HG03521 (cell line): Measurements from ENCODE around the gene CFAP251.
"Not testable (repeated sequence)": the region's sequence is repeated elsewhere in the genome, so short reads cannot be mapped to it uniquely, and the experiment has no call there.

Experiments
- ATAC-seq: cut with Tn5 transposase; IDR thresholded peaks from one replicate; pipeline ENCODE4 v1.9.1; 2021; ENCODE audit warnings: mild to moderate bottlenecking, moderate library complexity; ENCODE audit not compliant: unreplicated experiment

CFAP251 gene

DNA sequence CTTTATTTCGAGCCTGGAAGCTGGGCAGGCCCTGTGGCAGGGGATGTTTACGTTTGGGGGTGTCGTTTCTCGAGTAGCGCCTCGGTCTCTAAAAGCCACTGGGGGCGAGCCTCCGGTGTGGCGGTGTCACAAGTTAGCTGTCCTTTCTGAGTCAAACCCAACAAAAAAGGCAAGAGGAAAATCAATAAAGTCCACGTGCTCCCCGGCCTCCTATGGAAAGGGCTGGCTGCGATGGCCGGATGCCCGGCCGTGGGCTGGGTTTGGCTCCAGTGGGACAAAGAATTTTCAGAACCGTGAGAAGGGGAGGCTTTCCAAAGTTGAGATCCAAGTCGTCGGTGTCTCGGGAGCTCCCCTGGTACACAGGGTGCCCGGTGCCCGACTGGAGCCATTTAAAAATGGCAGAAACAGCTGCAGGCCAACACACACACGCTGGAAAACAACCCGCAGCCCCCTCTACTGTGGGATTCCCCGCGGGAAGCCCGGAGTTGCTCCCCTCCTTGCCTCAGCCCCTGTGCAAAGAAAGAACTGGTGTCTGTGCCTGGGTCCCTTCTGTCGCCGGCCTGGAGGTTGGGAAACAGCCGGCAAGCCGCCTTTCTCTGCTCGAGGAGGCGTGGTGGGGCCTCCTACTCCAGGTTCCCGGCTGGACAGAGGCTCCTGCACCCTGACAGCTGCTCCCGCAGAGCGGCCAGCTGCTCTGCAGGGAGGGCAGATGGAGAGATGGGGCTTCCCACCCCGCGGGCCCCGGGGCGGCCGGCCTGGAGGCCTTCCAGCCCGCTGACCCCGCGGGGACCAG lies 105.1 kb downstream of the CFAP251 start:
- ATAC-seq, result no peak

DNA sequence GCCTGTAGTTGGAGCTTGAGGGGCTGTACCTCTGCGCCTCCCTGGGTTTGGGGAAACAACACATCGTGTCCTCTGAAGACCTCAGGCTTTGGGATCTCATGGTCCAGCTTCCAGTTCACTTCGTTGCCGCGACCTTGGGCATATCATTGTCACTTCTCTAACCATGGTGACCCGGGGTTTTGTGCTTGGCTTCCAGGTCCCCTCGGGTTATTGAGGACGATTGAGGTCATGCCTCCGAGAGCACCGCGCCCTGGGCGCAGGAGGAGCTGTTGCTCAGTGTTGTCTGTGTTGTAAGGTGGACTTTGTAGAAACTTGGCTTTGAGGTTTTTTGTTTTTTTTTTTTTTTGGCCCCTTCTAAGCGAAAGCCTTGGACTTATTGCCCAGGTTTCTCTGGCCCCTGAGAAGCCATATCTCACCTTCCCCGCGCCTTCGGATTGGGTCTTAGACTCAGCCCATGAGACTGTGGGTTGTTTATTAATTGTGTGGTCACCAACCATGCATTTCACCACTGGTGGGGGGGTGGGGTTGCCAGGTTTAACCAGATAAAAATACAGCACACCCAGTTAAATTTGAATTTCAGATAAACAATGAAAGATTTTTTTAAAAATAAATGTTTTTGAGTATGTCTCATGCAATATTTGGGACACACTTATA lies 105.9 kb downstream of the CFAP251 start:
- no peak for ATAC-seq

DNA sequence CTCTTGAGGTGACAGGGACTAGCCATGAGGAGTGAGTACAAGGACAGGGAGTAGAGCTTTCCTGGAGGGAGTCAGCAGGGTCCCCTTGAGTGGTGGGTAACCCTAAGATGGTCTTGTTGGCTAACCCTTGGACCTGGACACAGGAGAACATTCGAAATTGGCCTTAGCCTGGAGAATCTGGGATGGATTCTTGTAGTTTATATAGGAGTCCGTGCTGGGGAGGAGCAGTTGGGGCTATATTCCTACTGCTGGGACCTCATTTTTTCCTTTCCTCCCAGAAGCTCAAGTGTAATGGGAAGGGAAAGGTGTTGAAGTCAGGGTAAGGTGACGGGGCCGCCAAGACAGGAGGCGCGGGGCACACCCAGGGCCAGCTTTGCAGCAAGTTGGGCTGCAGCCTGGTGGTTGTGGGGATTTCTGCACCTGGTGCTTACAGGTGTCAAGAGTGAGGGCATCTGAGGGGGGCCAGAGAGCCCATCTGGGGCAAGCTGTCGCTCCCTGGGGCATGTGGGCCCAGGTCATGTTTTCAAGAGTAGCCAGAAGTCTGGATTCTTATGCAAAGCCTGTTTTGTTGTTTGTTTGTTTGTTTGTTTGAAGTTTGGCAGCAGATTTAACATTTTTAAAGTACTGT lies 108.4 kb downstream of the CFAP251 start:
- ATAC-seq, result no peak

DNA sequence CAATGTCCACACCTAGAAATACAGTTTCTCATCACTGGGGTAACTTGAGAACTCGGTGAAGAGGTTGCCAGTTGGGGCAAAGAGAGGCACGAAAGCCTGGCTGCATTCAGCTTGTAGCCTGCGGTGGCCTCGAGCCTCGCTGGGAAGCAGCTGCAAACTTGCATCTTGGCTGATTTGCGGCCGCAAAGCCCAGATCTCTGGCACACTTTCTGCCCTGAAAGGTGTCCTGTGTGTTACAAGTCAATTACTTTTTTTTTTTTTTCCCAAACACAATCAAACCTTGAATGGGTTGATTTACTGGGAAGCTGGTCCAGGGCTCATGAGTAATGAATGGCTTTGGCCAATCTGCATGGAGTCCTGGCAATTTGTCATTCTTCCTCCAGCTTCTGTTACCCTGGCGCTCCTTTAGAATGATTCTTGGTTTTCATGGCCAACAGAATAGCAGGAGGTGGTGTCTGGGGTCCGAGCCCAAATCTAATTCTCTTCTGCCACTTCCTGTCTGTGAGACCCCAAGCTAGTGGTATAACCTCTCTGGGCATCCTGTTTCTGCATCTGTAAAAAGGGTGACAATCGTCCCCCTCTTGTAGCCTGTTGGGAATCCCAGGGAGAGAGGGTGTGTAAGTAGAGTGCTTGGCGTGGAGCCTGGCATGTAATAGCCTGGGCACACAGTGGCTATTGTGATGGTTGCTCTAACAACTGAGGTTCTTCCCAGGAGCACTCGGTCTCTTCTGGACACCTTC lies 109.9 kb downstream of the CFAP251 start:
- no peak for ATAC-seq

DNA sequence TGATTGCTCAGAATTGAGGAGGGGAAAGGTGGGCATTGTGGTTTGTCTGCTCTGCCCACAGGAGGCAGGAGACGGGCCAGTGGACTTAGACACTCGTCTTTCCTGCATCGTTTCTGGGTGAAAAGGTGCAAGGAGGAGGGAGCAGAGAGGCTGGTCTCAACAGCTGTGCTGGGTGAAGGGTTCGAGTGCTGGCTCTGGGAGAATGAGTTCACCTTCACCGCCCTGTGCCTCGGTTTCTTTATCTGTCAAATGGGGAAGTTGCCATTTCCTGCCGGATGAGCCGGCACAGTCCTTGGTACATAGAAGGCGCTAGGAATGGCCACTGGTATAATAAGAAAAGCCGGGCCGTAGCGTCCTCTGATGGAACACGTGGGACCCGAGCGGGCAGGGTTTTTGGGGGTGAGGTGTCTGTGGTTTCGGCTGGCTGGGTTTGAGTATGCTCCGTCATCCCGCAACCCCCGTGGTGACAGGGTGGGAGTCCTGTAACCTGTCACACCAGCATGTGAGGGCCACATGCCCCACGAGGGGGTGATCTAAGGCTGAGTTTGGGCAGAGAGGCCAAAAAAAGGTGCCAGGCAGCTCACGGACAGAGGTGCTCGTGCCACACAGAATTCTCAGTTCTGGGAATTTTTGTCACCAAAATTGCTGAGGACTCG lies 110.6 kb downstream of the CFAP251 start:
- no peak for ATAC-seq

DNA sequence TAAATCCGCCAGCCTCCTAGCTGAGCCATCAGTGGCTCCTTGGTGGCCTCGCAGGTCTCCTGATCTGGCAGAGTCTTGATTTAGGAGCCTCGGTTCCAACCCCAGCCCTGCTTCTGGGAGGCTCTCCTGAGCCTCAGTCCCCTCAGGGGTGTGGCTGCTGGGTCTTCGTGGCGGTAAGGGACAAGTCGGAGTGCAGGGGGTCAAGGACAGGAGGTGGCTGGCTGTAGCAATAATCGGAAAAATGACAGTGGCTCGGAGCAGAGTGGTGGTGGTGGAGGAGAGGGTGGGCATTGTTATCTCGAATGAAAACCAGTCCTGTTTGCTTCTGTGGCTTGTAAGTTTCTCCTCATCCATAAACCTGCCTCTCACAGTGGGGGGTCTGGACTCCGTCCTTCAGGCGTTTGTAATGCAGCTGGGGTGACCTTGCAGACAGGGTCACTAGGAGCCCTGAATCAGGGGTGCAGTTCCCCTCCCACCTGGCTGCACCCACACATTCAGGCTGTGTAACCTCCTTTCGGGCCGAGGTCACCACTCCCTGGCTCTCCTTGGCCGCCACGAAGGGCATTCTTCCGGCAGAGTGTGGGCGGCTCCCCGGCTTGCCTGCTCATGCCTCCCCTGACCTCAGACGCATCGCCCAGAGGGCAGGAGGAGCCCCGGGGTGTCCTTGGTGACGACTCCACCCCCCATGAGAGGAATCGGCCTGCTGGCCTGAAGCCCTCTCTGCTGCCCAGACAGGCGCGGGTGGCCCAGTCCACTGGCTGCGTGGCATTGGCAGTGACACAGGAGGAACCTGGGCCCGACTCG lies 111.4 kb downstream of the CFAP251 start:
- ATAC-seq, result no peak

DNA sequence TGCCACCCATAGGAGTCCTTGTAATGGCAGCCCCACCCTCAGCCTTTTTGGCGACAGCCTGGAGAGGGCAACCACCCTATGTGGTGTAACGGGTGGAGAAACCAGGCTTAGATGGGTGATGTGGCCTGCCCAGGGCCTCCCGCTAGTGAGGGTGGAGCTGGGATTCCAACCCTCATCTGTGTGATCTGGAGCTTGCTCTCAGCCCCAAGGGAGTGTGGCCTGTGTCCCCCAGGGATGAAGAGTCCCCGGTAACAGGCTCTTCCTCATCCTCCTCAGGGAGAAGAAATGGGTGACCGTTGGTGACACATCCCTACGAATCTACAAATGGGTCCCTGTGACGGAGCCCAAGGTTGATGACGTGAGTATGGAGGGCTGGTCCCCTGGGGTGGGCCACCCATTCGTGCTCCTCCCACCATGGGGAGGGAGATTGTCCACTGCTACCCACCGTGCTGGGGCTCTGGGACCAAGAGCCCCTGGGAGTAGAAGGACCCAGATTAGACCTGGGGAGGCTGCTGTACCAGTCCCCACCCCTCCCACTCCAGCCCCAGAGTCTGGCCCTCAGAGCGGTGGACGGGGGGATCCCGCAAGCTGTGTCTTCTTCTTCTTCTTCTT lies 112.1 kb downstream of the CFAP251 start:
- ATAC-seq, result no peak

DNA sequence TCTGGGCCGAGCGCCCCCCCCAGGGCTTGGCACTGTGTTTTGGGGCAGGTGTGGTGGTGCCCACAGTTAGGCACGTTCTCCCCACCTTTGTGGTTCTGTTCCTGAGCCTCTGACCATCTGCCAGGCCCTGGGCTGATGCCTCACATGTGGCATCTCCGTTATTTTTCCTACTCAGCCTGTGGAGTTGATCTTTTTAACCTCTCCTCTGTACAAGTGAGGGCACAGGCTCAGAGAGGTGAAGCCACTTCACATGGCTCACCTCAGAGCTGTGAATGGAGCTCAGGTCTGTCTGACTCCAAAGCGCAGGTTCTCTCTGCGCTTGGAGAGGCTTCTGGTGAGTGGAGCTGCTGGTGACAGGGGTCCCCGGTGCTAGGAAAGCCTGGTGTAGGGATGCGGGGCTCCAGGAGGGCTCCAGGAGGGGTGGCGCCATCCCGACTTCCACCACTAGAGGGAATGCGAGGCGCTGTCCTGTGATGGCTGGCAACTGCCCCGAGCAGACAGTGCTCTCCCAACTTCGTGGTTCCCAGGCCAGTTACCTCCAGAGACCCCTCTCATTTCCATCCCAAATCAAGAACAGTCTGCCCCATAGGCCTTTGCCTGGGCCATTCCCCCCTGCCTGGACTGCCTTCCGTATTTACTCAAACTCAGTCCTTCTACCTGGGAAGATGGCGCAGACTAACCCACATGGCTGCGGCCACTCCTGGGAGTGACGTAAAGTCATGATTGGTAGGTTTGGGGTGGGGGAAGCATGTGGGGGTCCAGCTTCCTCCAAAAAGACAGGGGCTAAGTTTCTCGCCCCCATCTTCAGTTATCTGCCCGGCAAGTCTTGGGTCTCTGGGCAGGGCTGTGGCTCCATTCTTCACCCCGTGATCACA lies 113.2 kb downstream of the CFAP251 start:
- no peak for ATAC-seq

DNA sequence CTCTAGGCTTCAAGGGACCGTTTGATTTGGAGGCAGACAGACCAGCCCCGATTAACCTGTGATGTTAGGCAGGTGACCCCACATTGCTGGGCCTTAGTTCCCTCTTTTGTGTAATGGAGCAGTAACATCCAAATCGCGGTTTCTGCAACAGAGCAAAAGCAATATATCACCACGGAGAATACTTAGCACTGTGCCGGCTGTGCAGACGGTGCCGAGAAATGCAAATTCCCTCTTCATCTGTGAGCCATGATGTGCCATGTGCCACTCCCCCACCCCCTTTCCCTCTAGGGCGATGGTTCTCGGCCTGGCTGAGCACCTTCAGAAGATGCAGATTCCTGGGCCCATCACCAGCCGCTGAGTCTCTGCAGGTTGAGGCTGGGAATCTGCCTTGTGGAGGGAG lies 114.2 kb downstream of the CFAP251 start:
- ATAC-seq, result no peak

DNA sequence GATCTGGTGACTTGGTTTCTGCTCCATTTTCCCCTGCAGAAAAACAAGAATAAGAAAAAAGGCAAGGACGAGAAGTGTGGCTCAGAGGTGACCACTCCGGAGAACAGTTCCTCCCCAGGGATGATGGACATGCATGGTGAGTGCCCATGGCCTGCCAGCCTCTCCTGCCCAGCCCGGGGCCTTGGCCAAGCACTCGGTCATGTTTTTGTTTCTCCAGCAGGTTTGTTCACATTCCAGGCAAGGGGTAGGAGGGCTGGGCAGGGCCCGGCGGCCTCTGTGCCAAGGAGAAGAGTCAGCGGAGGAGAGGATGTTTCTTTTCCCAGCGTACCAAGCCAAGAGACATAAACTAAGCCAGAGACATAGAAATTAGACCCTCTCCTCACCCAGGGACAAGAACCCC lies 116.9 kb downstream of the CFAP251 start:
- ATAC-seq, result no peak

DNA sequence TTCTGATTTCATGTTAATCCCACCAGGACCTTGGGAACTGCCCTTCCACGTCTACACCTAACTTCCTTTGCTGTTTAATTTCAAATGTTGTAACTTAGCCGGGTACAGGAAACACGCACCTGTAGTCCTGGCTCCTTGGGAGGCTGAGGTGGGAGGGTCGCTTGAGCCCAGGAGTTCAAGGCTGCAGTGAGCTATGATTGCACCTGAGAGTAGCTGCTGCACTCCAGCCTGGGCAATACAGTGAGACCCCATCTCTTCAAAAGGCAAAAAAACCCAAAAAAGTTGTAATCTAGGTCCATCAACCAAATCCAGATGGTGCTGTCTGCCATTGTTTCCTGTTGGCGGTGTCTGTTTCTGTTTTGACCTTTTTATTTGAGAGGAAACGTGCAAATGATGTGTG lies 117.8 kb downstream of the CFAP251 start:
- ATAC-seq, result no peak

DNA sequence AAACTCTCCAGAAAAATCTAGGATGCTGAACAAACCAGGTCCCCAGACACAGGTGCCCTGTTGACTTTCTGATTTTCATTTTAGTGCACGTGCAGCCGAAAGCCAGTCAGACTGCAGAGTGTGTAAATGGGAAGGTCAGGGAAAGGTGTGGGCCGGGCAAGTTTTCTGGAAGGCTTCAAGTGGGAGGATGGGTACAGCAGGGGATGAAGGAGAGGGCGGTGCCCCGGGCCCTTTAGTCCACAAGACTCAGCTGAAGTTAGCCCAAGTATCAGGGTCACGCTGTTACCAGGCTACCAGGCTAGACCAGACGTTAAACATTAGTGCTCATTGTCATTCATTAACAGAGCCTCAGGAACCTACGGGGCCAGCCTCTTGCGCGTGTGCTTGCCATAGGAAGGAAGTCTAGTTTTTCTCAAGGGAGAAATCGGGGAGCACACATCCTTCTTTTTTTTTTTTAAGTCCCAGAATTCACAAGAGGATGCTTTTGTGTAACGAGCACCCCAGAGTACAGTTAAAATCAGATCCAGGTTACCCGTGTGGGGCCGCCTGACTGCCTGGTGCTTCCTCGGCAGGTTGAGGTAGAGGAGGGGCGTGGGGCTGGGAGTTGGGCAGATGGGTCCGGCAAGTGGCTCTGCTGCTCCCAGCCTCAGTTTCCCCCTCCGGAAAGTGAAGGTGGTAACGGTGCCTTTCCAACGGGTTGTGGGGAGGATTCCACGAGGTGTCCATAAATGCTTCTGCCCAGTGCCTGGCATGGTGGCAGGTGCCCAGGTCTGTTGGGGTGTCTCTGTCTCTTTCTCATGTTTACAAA lies 122.4 kb downstream of the CFAP251 start:
- ATAC-seq, result no peak

DNA sequence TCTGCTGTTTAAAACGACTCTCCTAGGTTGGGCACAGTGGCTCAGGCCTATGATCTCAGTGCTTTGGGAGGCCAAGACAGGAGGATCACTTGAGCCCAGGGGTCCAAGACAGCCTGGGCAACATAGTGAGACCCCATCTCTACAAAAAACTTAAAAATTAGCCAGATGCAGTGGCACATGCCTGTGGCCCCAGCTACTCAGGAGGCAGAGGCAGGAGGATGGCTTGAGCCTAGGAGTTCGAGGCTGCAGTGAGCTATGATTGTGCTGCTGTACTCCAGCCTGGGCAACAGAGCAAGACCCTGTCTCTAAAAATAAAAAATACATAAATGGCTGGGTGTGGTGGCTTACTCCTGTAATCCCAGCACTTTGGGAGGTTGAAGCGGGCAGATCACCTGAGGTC lies 123.1 kb downstream of the CFAP251 start:
- ATAC-seq, result not testable (repeated sequence)

DNA sequence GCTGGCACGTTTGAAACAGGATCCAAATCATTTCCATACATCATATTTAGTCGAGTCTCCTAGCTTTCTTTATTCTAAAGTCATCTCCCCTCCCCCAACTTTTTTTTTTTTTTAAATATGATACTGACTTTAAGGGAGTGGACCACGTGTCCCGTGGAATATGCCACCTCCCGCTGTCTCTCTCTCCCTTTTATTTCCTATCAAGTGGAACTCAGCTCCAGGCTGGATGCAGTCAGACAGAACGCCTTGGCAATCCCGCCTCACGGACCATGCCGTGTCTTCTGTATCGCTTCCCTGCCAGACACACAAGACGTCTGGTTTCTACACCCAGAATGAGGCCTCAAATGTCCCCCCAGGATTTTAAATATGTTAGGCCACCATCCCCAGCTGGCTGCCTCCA lies 124.5 kb downstream of the CFAP251 start:
- no peak for ATAC-seq

DNA sequence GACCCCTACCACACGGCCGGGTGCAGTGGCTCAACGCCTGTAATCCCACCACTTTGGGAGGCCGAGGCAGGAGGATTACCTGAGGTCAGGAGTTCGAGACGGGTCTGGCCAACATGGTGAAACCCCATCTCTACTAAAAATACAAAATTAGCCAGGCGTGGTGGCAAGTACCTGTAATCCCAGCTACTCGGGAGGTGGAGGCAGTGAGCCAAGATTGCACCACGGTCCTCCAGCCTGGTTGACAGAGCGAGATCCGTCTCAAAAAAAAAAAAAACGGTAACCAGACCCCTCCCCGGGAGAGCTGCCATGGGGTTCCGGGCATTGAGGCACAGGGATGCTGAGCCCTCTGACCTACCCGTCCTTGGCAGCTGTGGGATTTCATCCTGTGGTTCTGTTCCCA lies 125.1 kb downstream of the CFAP251 start:
- ATAC-seq, result no peak

DNA sequence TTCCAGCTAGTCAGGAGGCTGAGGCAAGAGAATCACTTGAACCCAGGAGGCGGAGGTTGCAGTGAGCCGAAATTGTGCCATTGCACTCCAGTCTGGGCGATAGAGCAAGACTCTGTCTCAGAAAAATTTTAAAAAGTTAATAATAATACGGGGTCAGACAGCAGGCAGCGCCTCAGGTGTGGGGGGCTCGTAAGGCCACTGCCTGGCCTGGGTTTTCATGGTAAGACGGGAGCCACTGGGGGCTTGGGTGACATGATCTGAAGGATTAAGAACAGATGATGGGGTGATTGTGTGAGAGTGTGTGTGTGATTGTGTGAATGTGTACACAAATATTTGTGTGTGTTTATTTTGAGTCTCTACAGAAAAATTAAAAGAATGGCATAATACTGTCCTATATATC lies 126.9 kb downstream of the CFAP251 start:
- no peak for ATAC-seq

DNA sequence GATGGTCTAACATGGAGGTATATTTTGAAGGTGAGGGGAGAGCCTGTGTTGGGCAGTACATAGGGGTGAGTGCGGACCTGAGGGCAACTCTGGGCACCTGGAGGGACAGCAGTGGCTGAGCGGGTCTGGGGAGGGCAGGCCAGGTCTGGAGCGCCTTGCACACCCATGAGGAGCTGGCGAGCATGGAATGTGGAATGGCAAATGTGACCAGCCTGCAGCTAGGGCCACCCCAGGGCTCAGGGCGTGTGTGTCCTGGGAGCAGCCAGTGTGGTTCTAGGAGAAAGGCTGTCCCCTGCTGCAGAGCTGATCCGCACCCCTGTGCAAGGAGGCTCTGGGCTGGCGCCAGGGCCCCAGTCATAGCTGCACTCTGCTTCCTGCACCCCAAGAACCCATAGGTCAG lies 127.8 kb downstream of the CFAP251 start:
- no peak for ATAC-seq

DNA sequence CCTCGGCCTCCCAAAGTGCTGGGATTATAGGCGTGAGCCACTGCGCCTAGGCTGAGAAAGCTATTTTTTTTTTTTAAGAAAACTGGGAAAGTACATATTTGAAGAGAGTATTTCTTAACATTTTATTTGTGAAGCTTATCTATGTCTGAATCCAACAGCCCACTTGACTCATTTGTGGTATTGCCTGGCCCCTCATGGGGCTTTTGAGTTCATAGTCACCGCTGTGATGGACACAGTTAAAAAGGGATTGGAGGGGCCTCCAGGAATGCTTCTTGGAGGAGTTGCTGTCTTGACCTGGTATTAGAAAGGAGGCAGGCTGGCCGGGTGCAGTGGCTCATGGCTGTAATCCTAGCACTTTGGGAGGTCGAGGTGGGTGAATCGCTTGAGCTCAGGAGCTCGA lies 129.8 kb downstream of the CFAP251 start:
- ATAC-seq, result no peak
